Neural progenitor cell (in vitro differentiated cells): ENCODE measurements around the gene OGDH.

ENCODE experiments used
- EZH2 ChIP-seq: fragments of 200-600 bp; sonication (generic); IDR thresholded peaks from 2 replicates; pipeline ENCODE4 v1.6.1; 2017; ENCODE audit warnings: antibody characterized with exemption, mild to moderate bottlenecking, moderate library complexity
- EZH2phosphoT487 ChIP-seq: fragments of 200-600 bp; sonication (generic); IDR thresholded peaks from 2 replicates; pipeline ENCODE4 v1.6.1; 2017; ENCODE audit warnings: antibody characterized with exemption
- TF ChIP-seq, protein P1 (sequence below): fragments of 200-600 bp; sonication (generic); IDR thresholded peaks from 2 replicates; pipeline ENCODE4 v1.5.1; 2017; ENCODE audit warnings: antibody characterized with exemption, mild to moderate bottlenecking

DNA sequence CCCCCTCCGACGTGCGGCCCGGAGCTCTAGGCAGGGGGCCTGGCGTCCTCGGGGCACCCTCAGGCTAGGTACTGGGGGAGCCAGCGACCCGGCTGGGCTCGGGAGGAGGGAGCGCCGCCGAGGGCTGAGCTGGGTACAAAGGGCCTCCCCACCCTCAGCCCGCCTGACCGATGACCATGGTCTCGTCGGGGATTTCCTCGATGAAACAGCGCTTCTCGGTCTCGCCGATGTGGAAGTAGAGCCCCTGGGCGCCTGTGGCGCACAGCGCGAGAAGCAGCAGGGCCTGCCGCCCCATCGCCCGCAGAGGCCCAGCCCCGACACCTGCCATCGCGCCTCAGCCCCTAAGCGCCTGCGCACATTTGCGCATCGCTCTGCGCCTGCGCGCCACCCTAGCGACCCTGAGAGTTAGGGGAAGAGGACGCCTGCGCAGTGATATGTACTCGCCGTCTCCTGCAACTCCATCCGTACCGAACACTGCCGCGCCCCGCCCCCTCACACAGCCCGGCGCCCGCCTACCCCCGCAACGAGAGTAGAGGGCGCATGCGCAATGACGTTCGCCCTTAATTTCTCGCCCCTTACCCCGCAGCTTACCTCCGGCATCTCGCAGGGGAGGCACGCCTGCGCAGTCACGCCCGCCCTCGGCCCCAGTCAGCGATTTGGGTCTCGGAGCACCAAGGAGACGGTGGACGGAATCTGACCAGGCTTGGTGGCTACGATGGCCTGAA lies 24.4 kb upstream of the OGDH start, which contains the start of gene TMED4:
- TF ChIP-seq, protein P1, sequence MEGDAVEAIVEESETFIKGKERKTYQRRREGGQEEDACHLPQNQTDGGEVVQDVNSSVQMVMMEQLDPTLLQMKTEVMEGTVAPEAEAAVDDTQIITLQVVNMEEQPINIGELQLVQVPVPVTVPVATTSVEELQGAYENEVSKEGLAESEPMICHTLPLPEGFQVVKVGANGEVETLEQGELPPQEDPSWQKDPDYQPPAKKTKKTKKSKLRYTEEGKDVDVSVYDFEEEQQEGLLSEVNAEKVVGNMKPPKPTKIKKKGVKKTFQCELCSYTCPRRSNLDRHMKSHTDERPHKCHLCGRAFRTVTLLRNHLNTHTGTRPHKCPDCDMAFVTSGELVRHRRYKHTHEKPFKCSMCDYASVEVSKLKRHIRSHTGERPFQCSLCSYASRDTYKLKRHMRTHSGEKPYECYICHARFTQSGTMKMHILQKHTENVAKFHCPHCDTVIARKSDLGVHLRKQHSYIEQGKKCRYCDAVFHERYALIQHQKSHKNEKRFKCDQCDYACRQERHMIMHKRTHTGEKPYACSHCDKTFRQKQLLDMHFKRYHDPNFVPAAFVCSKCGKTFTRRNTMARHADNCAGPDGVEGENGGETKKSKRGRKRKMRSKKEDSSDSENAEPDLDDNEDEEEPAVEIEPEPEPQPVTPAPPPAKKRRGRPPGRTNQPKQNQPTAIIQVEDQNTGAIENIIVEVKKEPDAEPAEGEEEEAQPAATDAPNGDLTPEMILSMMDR, result no peak
- TF ChIP-seq EZH2, result no peak
- no peak for TF ChIP-seq EZH2phosphoT487
